PFSK-1 (cell line): ENCODE results near the gene KRT71.

ENCODE experiments used
- POLR2AphosphoS5 ChIP-seq: IDR thresholded peaks from 2 replicates; pipeline ENCODE4 v1.6.1; 2012; ENCODE audit warnings: low read depth, mild to moderate bottlenecking, control low read depth, low read length, moderate library complexity
- REST ChIP-seq, 2 experiments: IDR thresholded peaks; 2 replicates each; pipeline versions ENCODE4 v1.6.1 to v1.8.0; 2011 to 2012; ENCODE audit warnings: low read depth in 2 of 2, low read length in 2 of 2, control low read depth in 1 of 2, inconsistent platforms in 1 of 2, mild to moderate bottlenecking in 1 of 2, moderate library complexity in 1 of 2; ENCODE audit not compliant: insufficient read depth in 1 of 2
- TAF1 ChIP-seq: IDR thresholded peaks from 2 replicates; pipeline ENCODE4 v1.6.1; 2012; ENCODE audit warnings: low read length, control low read depth, borderline replicate concordance; ENCODE audit not compliant: insufficient read depth

- TF ChIP-seq REST (IDR thresholded peaks at IDR 0.05; ENCODE audit: insufficient read depth in 1 of 2, low read depth in 2 of 2, low read length in 2 of 2): no peak
- TF ChIP-seq POLR2AphosphoS5: no peak
- TF ChIP-seq TAF1: no peak
These were observed 44.7 kb downstream of the KRT71 start for GRCh38 chr12:52508211-52508610.
